Neural cell (in vitro differentiated cells): ENCODE data around the gene CDC42BPB. TPM values are rescaled to one million over a fixed set of nuclear protein-coding genes. Genes with fewer than 3 reads are reported as not detected.

Experiments
- H2AFZ ChIP-seq: fragments of 200-600, 300-800 bp; sonication (generic), shearing (Covaris generic); 2 replicates; pipeline ENCODE4 v1.6.0; 2014; ENCODE audit warnings: low read depth, mild to moderate bottlenecking, antibody characterized with exemption, low read length, moderate library complexity
- H3F3A ChIP-seq: fragments of 200-600 bp; shearing (Covaris generic); 2 replicates; pipeline ENCODE4 v1.6.1; 2016; ENCODE audit warnings: mild to moderate bottlenecking, moderate library complexity, mixed read lengths, antibody characterized with exemption, low read length; ENCODE audit not compliant: insufficient read depth, poor library complexity, severe bottlenecking
- H3K27ac ChIP-seq: fragments of 200-600, 300-800 bp; sonication (generic), shearing (Covaris generic); 2 replicates; pipeline ENCODE4 v1.5.1; 2014; ENCODE audit warnings: mild to moderate bottlenecking, low read length, moderate library complexity
- H3K27me3 ChIP-seq: fragments of 300-800, 200-600 bp; sonication (generic), shearing (Covaris generic); 2 replicates; pipeline ENCODE4 v1.6.0; 2014; ENCODE audit warnings: mild to moderate bottlenecking, low read depth, low read length, moderate library complexity; ENCODE audit not compliant: insufficient read depth
- H3K36me3 ChIP-seq: fragments of 300-800, 200-600 bp; sonication (generic), shearing (Covaris generic); 2 replicates; pipeline ENCODE4 v1.5.1; 2014; ENCODE audit warnings: mild to moderate bottlenecking, antibody characterized with exemption, low read length, moderate library complexity; ENCODE audit not compliant: insufficient read depth
- H3K4me2 ChIP-seq: fragments of 300-800, 200-600 bp; sonication (generic), shearing (Covaris generic); 2 replicates; pipeline ENCODE4 v1.6.0; 2014; ENCODE audit warnings: mild to moderate bottlenecking, low read length
- H3K4me3 ChIP-seq: fragments of 300-800, 200-600 bp; sonication (generic), shearing (Covaris generic); 2 replicates; pipeline ENCODE4 v1.5.1; 2014; ENCODE audit warnings: mild to moderate bottlenecking, low read length, moderate library complexity
- H3K79me2 ChIP-seq: fragments of 200-600 bp; shearing (Covaris generic); replicated peaks from 2 replicates; pipeline ENCODE4 v1.6.0; 2014; ENCODE audit warnings: mild to moderate bottlenecking, low read length, moderate library complexity; ENCODE audit not compliant: insufficient read depth
- H3K9ac ChIP-seq: fragments of 300-800, 200-600 bp; sonication (generic), shearing (Covaris generic); 2 replicates; pipeline ENCODE4 v1.6.1; 2016; ENCODE audit warnings: mild to moderate bottlenecking, low read length, mixed read lengths
- H3K9me2 ChIP-seq: fragments of 200-600 bp; shearing (Covaris generic); 2 replicates; pipeline ENCODE4 v1.6.1; 2016; ENCODE audit warnings: mild to moderate bottlenecking, low read length, mixed read lengths; ENCODE audit not compliant: insufficient read depth
- H3K9me3 ChIP-seq: fragments of 200-600, 300-800 bp; sonication (generic), shearing (Covaris generic); 2 replicates; pipeline ENCODE4 v1.6.1; 2016; ENCODE audit warnings: mild to moderate bottlenecking, mixed run types, low read length, moderate library complexity, mixed read lengths
- H4K20me1 ChIP-seq: fragments of 200-600 bp; shearing (Covaris generic); 2 replicates; pipeline ENCODE4 v1.6.1; 2016; ENCODE audit warnings: mild to moderate bottlenecking, mixed run types; ENCODE audit not compliant: insufficient read depth
- EP300 ChIP-seq: fragments of 450-650 bp; conservative IDR thresholded peaks from 2 replicates; pipeline ENCODE4 v1.6.1; 2014; ENCODE audit warnings: antibody characterized with exemption, mild to moderate bottlenecking, moderate library complexity; ENCODE audit not compliant: poor library complexity, severe bottlenecking
- EZH2 ChIP-seq: fragments of 200-600, 300-800 bp; shearing (Covaris generic), sonication (generic); IDR thresholded peaks from 2 replicates; pipeline ENCODE4 v1.6.1; 2014; ENCODE audit warnings: antibody characterized with exemption, low read length, borderline replicate concordance, mild to moderate bottlenecking; ENCODE audit not compliant: insufficient read depth, poor library complexity, severe bottlenecking
- MXI1 ChIP-seq: fragments of 450-650 bp; conservative IDR thresholded peaks from 2 replicates; pipeline ENCODE4 v1.6.1; 2014; ENCODE audit warnings: antibody characterized with exemption, mild to moderate bottlenecking; ENCODE audit not compliant: poor library complexity, severe bottlenecking
- POLR2AphosphoS5 ChIP-seq: IDR thresholded peaks from 2 replicates; pipeline ENCODE4 v1.6.1; 2012
- RAD21 ChIP-seq: fragments of 450-650 bp; conservative IDR thresholded peaks from 2 replicates; pipeline ENCODE4 v1.6.1; 2014; ENCODE audit warnings: antibody characterized with exemption, mild to moderate bottlenecking, moderate library complexity
- SMC3 ChIP-seq: fragments of 450-650 bp; conservative IDR thresholded peaks from 2 replicates; pipeline ENCODE4 v1.6.1; 2014; ENCODE audit warnings: antibody characterized with exemption, mild to moderate bottlenecking, moderate library complexity; ENCODE audit not compliant: poor library complexity
- TAF1 ChIP-seq: IDR thresholded peaks from 2 replicates; pipeline ENCODE4 v1.6.1; 2012; ENCODE audit warnings: low read depth
- polyA plus RNA-seq: library from polyadenylated mRNA; depleted of rRNA; stranded (reverse); fragments of >200 nt; gene quantifications from 2 replicates; pipeline ENCODE4 v1.2.3, GENCODE V29; 2014
- TF ChIP-seq, protein P1 (sequence below): IDR thresholded peaks from 2 replicates; pipeline ENCODE4 v1.6.1; 2012; ENCODE audit warnings: borderline replicate concordance
- TF ChIP-seq, protein P2 (sequence below): fragments of 450-650 bp; IDR thresholded peaks from 2 replicates; pipeline ENCODE4 v1.5.1; 2014; ENCODE audit warnings: antibody characterized with exemption, mild to moderate bottlenecking, moderate library complexity; ENCODE audit not compliant: poor library complexity, severe bottlenecking

Gene CDC42BPB
- polyA plus RNA-seq, 1 donor from 2014 or later = 43.8 TPM

DNA sequence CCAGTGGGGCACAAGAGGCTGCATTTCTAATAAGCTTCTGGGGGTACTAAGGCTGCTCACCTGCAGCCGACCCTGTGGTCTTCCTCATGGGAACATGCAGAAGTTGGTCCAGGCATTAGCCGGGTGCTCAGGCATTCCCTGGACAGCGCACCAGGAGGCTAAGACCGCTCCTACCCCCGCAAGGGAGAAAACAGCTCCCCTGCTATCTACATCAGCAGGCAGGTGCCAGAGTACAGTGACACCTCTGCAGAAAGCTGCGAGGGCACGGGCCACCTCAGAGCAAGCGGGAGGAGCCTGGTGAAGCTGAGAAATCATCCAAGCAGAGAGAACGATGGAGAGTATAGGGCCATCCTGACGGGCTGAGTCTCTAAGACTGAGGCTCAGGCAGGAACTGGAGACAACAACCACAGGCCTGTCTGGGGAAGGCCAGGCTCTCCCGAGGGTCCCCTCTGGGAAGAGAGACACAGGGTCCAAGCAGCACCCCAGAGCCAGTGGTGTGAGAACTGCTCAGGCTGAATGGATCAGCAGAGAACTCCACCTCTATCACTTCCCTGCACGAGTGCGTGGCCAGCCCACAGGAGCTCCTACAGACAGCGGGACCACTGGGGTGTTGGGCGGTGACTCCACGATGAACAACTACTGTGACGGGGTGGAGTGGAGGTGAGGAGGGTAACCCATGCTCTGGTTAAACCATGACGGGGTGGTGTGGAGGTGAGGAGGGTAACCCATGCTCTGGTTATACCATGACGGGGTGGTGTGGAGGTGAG, 72.8 kb downstream of the CDC42BPB start:
- Histone ChIP-seq H3K36me3 (peaks cover 7% of the 10 kb centered on the region), H3K4me2 (no peak overlapping the region), H2AFZ (no peak overlapping the region), H3F3A (no peaks in the 10 kb centered on the region), H3K9ac (no peak overlapping the region), H3K79me2 (no peaks in the 10 kb centered on the region), H3K9me2 (no peaks in the 10 kb centered on the region), H3K4me3 (no peak overlapping the region), H3K9me3 (no peaks in the 10 kb centered on the region), H3K27me3 (no peaks in the 10 kb centered on the region), H4K20me1 (no peaks in the 10 kb centered on the region), H3K27ac (no peak overlapping the region)
- TF ChIP-seq EP300 = no peak
- TF ChIP-seq SMC3 = no peak
- no peak for TF ChIP-seq MXI1
- TF ChIP-seq RAD21 = no peak
- TF ChIP-seq EZH2 = no peak
- TF ChIP-seq POLR2AphosphoS5 = no peak
- TF ChIP-seq, protein P1, sequence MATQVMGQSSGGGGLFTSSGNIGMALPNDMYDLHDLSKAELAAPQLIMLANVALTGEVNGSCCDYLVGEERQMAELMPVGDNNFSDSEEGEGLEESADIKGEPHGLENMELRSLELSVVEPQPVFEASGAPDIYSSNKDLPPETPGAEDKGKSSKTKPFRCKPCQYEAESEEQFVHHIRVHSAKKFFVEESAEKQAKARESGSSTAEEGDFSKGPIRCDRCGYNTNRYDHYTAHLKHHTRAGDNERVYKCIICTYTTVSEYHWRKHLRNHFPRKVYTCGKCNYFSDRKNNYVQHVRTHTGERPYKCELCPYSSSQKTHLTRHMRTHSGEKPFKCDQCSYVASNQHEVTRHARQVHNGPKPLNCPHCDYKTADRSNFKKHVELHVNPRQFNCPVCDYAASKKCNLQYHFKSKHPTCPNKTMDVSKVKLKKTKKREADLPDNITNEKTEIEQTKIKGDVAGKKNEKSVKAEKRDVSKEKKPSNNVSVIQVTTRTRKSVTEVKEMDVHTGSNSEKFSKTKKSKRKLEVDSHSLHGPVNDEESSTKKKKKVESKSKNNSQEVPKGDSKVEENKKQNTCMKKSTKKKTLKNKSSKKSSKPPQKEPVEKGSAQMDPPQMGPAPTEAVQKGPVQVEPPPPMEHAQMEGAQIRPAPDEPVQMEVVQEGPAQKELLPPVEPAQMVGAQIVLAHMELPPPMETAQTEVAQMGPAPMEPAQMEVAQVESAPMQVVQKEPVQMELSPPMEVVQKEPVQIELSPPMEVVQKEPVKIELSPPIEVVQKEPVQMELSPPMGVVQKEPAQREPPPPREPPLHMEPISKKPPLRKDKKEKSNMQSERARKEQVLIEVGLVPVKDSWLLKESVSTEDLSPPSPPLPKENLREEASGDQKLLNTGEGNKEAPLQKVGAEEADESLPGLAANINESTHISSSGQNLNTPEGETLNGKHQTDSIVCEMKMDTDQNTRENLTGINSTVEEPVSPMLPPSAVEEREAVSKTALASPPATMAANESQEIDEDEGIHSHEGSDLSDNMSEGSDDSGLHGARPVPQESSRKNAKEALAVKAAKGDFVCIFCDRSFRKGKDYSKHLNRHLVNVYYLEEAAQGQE = no peak

DNA sequence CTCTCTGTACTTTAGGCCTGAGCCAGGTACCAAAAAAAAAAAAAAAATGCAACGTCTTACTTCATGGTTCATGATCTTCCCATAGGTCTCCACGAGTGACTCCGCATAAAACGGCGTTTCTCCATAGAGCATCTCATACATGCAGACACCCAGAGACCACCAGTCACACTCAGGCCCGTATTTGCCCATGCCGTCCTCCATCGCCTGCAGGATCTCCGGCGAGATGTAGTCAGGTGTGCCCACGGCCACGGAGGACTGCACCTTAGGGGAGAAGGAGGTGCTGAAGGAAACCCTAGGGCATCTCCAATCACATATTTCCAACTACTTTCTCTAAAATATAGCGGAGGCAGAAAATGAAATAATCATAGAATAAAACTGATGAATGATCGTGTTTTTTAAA, 73.9 kb downstream of the CDC42BPB start:
- H3K27ac ChIP-seq = no peak overlapping the region
- no peaks in the 10 kb centered on the region for H3K9me2 ChIP-seq
- H3K9me3 ChIP-seq = no peaks in the 10 kb centered on the region
- H3K36me3 ChIP-seq = peaks cover 5% of the 10 kb centered on the region
- no peak overlapping the region for H3K9ac ChIP-seq
- H3F3A ChIP-seq = no peaks in the 10 kb centered on the region
- TF ChIP-seq MXI1 (no peak), RAD21 (no peak), POLR2AphosphoS5 (no peak), EZH2 (no peak), SMC3 (no peak), EP300 (no peak), TAF1 (no peak)
- TF ChIP-seq, protein P2, sequence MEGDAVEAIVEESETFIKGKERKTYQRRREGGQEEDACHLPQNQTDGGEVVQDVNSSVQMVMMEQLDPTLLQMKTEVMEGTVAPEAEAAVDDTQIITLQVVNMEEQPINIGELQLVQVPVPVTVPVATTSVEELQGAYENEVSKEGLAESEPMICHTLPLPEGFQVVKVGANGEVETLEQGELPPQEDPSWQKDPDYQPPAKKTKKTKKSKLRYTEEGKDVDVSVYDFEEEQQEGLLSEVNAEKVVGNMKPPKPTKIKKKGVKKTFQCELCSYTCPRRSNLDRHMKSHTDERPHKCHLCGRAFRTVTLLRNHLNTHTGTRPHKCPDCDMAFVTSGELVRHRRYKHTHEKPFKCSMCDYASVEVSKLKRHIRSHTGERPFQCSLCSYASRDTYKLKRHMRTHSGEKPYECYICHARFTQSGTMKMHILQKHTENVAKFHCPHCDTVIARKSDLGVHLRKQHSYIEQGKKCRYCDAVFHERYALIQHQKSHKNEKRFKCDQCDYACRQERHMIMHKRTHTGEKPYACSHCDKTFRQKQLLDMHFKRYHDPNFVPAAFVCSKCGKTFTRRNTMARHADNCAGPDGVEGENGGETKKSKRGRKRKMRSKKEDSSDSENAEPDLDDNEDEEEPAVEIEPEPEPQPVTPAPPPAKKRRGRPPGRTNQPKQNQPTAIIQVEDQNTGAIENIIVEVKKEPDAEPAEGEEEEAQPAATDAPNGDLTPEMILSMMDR = no peak
- TF ChIP-seq, protein P1 = no peak
- H3K27me3 ChIP-seq = no peaks in the 10 kb centered on the region
- H2AFZ ChIP-seq = no peak overlapping the region
- no peaks in the 10 kb centered on the region for H4K20me1 ChIP-seq
- H3K79me2 ChIP-seq = no peaks in the 10 kb centered on the region
- H3K4me3 ChIP-seq = no peak overlapping the region
- H3K4me2 ChIP-seq = no peak overlapping the region
